ENCODE data around the gene WDR86.

WDR86 gene

GRCh38 chr7:151389768-151390597 is 19.9 kb downstream of the WDR86 start:
- no peak for DNase-seq

- no peak for DNase-seq
These were observed 20.6 kb downstream of the WDR86 start for GRCh38 chr7:151389096-151389767.

GRCh38 chr7:151388430-151388829 is 21.4 kb downstream of the WDR86 start:
- DNase-seq, result no peak

- DNase-seq, result no peak
These were observed 21.9 kb downstream of the WDR86 start for GRCh38 chr7:151388007-151388297.

GRCh38 chr7:151387161-151388006 is 22.5 kb downstream of the WDR86 start:
- no peak for DNase-seq

- no peak for DNase-seq
These were observed 23.3 kb downstream of the WDR86 start for GRCh38 chr7:151386301-151387160.

GRCh38 chr7:151385626-151386300 is 24.1 kb downstream of the WDR86 start:
- DNase-seq, result no peak

- DNase-seq, result no peak
These were observed 24.8 kb downstream of the WDR86 start for GRCh38 chr7:151384776-151385625.

- DNase-seq, result no peak
These were observed 25.5 kb downstream of the WDR86 start for GRCh38 chr7:151384352-151384697.

GRCh38 chr7:151383638-151384351 is 26.0 kb downstream of the WDR86 start:
- no peak for DNase-seq

GRCh38 chr7:151382079-151382885 is 27.6 kb downstream of the WDR86 start:
- peak; percentile 74 for DNase-seq

- peak; percentile 83 for DNase-seq
These were observed 28.3 kb downstream of the WDR86 start for GRCh38 chr7:151381348-151382078.

GRCh38 chr7:151381098-151381347 is 28.8 kb downstream of the WDR86 start:
- no peak for DNase-seq

GRCh38 chr7:151380199-151381097 is 29.4 kb downstream of the WDR86 start:
- no peak for DNase-seq

- peak; percentile 63 for DNase-seq
These were observed 30.2 kb downstream of the WDR86 start for GRCh38 chr7:151379534-151380198.

GRCh38 chr7:151379193-151379520 is 30.7 kb downstream of the WDR86 start:
- no peak for DNase-seq

GRCh38 chr7:151378496-151379192 is 31.2 kb downstream of the WDR86 start:
- DNase-seq, result no peak

Measured in activated effector memory CD4-positive, alpha-beta T cell treated with anti-CD3 and anti-CD28 coated beads, Interleukin-2, amount 50 U/mL, for 16 hours (primary cell).